ENCODE results near the gene PCDHGA12.
"Not testable (repeated sequence)": the region's sequence is repeated elsewhere in the genome, so short reads cannot be mapped to it uniquely, and the experiment has no call there.

Gene PCDHGA12

GRCh38 chr5:141409598-141410306, 20.6 kb upstream of the PCDHGA12 start:
- no peak for FAIRE-seq

GRCh38 chr5:141411575-141411974, 18.7 kb upstream of the PCDHGA12 start:
- no peak for FAIRE-seq

GRCh38 chr5:141412854-141413539, 17.3 kb upstream of the PCDHGA12 start, which contains the start of gene PCDHGA10:
Gene PCDHGA10 (plus strand): TSS chr5:141412987. CDS start chr5:141413176, 189 bp downstream.
- peak; percentile 90 for FAIRE-seq

DNA sequence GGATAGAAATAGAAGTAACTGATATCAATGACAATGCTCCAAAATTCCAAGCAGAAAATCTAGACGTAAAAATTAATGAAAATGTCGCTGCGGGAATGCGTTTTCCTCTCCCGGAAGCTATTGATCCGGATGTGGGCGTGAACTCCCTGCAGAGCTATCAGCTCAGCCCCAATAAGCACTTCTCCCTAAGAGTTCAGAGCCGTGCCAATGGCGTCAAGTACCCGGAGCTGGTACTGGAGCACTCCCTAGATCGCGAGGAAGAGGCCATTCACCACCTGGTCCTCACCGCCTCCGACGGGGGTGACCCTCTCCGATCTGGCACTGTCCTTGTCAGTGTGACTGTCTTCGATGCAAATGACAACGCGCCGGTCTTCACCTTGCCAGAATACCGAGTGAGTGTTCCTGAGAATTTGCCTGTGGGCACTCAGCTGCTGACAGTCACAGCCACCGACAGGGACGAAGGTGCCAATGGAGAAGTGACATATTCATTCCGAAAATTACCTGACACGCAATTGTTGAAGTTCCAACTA, 16.7 kb upstream of the PCDHGA12 start:
- FAIRE-seq, result no peak

DNA sequence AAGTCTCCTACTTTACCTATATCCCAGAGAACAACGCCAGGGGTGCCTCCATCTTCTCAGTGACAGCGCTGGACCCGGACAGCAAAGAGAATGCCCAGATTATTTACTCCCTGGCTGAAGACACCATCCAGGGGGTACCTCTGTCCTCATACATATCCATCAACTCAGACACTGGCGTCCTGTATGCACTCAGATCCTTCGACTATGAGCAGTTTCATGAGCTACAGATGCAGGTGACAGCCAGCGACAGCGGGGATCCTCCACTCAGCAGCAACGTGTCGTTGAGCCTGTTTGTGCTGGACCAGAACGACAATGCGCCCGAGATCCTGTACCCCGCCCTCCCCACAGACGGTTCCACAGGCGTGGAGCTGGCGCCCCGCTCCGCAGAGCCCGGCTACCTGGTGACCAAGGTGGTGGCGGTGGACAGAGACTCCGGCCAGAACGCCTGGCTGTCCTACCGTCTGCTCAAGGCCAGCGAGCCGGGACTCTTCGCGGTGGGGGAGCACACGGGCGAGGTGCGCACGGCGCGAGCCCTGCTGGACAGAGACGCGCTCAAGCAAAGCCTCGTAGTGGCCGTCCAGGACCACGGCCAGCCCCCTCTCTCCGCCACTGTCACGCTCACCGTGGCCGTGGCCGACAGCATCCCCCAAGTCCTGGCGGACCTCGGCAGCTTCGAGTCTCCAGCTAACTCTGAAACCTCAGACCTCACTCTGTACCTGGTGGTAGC, 15.6 kb upstream of the PCDHGA12 start:
- not testable (repeated sequence) for FAIRE-seq

- FAIRE-seq, result not testable (repeated sequence)
These were observed 15.1 kb upstream of the PCDHGA12 start for GRCh38 chr5:141415275-141415618.

DNA sequence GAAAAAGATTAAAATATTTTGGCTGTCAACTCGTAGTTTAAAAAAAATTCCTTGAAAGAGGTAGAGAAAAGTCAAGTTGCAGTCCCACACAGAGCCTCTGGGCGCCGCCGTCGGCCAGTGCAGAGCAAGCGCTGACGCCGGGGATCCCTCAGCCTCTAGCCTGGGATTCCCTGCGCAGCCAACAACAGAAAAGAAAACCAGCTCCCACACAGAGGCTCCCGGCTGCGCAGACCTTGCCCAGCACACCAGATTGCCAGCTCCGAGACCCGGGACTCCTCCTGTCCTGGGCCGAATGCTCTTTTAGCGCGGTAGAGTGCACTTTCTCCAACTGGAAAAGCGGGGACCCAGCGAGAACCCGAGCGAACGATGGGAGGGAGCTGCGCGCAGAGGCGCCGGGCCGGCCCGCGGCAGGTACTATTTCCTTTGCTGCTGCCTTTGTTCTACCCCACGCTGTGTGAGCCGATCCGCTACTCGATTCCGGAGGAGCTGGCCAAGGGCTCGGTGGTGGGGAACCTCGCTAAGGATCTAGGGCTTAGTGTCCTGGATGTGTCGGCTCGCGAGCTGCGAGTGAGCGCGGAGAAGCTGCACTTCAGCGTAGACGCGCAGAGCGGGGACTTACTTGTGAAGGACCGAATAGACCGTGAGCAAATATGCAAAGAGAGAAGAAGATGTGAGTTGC, 12.7 kb upstream of the PCDHGA12 start, which contains the start of gene PCDHGB7:
Gene PCDHGB7 (plus strand): TSS at position 184 of the 679 bp plus-strand sequence. CDS start 183 bp downstream, at position 367.
- FAIRE-seq, result peak; percentile 81

DNA sequence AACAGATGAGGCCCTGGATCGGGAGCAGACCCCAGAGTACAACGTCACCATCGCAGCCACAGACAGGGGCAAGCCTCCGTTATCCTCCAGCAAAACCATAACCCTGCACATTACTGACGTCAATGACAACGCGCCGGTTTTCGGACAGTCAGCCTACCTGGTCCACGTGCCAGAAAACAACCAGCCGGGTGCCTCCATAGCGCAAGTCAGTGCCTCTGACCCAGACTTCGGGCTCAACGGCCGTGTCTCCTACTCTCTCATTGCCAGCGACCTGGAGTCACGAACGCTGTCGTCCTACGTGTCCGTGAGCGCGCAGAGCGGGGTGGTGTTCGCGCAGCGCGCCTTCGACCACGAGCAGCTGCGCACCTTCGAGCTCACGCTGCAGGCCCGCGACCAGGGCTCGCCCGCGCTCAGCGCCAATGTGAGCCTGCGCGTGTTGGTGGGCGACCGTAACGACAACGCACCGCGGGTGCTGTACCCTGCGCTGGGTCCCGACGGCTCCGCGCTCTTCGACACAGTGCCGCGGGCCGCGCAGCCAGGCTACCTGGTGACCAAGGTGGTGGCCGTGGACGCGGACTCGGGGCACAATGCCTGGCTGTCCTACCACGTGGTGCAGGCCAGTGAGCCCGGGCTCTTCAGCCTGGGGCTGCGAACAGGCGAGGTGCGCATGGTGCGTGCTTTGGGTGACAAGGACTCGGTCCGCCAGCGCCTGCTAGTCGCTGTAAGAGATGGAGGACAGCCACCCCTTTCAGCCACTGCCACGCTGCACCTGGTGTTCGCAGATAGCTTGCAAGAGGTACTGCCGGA, 11.0 kb upstream of the PCDHGA12 start:
- FAIRE-seq, result no peak

GRCh38 chr5:141420855-141421488, 9.3 kb upstream of the PCDHGA12 start, which contains the start of gene PCDHGA11:
Gene PCDHGA11 (plus strand): TSS chr5:141421051. CDS start chr5:141421228, 177 bp downstream.
- no peak for FAIRE-seq

DNA sequence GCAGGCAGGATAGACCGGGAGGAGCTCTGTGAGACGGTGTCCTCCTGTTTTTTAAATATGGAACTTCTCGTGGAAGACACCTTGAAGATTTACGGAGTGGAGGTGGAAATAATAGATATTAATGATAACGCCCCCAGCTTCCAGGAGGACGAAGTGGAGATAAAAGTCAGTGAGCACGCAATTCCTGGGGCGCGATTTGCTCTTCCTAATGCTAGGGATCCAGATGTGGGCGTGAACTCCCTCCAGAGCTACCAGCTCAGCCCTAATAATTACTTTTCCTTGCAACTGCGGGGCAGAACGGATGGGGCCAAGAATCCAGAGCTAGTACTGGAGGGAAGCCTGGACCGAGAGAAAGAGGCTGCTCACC, 8.8 kb upstream of the PCDHGA12 start:
- no peak for FAIRE-seq

DNA sequence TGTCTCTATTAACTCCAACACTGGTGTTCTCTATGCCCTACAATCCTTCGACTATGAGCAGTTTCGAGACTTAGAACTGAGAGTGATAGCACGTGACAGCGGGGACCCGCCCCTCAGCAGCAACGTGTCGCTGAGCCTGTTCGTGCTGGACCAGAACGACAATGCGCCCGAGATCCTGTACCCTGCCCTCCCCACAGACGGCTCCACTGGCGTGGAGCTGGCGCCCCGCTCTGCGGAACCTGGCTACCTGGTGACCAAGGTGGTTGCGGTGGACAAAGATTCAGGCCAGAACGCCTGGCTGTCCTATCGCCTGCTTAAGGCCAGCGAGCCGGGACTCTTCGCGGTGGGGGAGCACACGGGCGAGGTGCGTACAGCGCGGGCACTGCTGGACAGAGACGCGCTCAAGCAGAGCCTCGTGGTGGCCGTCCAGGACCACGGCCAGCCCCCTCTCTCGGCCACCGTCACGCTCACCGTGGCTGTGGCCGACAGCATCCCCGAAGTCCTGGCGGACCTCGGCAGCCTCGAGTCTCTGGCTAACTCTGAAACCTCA, 7.5 kb upstream of the PCDHGA12 start:
- no peak for FAIRE-seq

GRCh38 chr5:141427783-141428426, 2.4 kb upstream of the PCDHGA12 start:
- FAIRE-seq, result no peak

DNA sequence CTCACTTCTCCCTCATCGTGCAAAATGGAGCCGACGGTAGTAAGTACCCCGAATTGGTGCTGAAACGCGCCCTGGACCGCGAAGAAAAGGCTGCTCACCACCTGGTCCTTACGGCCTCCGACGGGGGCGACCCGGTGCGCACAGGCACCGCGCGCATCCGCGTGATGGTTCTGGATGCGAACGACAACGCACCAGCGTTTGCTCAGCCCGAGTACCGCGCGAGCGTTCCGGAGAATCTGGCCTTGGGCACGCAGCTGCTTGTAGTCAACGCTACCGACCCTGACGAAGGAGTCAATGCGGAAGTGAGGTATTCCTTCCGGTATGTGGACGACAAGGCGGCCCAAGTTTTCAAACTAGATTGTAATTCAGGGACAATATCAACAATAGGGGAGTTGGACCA, 979 bp downstream of the PCDHGA12 start:
- FAIRE-seq, result no peak

DNA sequence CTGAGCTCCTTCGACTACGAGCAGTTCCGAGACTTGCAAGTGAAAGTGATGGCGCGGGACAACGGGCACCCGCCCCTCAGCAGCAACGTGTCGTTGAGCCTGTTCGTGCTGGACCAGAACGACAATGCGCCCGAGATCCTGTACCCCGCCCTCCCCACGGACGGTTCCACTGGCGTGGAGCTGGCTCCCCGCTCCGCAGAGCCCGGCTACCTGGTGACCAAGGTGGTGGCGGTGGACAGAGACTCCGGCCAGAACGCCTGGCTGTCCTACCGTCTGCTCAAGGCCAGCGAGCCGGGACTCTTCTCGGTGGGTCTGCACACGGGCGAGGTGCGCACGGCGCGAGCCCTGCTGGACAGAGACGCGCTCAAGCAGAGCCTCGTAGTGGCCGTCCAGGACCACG, 2.0 kb downstream of the PCDHGA12 start:
- not testable (repeated sequence) for FAIRE-seq

GRCh38 chr5:141432726-141433125, 2.4 kb downstream of the PCDHGA12 start:
- FAIRE-seq, result not testable (repeated sequence)

DNA sequence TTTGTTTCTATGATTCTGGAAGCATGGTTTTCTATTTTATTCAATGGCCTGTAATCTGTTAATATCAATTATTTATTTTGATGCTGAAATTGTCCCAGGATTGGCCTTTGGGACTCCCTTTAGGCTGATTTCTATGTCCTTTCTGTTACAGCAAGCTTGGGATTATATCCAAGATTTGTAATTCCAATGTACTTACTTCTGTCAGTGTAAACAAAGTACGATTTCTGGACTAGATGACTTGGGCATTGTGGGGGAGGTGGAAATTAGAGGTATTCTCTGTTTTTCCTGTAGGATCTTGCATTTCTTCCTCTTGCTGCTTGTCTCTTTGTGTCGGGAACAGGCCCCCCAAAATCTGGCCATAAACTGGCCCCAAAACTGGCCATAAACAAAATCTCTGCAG, 3.7 kb downstream of the PCDHGA12 start:
- FAIRE-seq, result no peak

GRCh38 chr5:141437221-141437620, 6.9 kb downstream of the PCDHGA12 start:
- no peak for FAIRE-seq

GRCh38 chr5:141439411-141440141, 9.3 kb downstream of the PCDHGA12 start:
- FAIRE-seq, result no peak

DNA sequence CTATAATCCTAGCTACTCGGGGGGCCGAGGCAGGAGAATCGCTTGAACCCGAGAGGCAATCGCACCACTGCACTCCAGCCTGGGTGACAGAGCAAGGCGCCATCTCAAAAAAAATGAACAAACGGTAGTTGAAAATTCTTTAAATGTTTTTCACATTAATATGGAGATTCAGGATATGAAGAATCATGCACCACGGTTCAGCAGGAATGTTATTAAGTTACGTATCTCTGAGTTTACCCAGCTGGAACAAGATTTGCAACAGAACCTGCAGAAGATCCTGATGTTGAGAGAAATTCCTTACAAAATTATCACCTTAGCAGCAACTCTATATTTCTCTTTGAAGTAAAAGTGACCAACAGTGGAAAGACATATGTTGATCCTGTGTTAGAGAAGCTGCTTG, 10.0 kb downstream of the PCDHGA12 start:
- FAIRE-seq, result no peak
